DMS153 (cell line): ENCODE data around the gene RBL1.
"Not testable (repeated sequence)": the region's sequence is repeated elsewhere in the genome, so short reads cannot be mapped to it uniquely, and the experiment has no call there.

Source experiments
- DNase-seq: peaks from one replicate; lab custom pipeline; 2025; lab: John Stamatoyannopoulos, UW

RBL1 gene

GRCh38 chr20:37072293-37073196, 23.3 kb downstream of the RBL1 start:
- DNase-seq = no peak

GRCh38 chr20:37071481-37071911, 24.3 kb downstream of the RBL1 start:
- DNase-seq = no peak

GRCh38 chr20:37069563-37069962, 26.2 kb downstream of the RBL1 start:
- DNase-seq = not testable (repeated sequence)

GRCh38 chr20:37066168-37066567, 29.6 kb downstream of the RBL1 start:
- no peak for DNase-seq

- no peak for DNase-seq
Measured at GRCh38 chr20:37055276-37055675, 40.5 kb downstream of the RBL1 start.

- DNase-seq = no peak
Measured at GRCh38 chr20:37053230-37053950, 42.4 kb downstream of the RBL1 start.

- no peak for DNase-seq
Measured at GRCh38 chr20:37042986-37043972, 52.5 kb downstream of the RBL1 start.

- not testable (repeated sequence) for DNase-seq
Measured at GRCh38 chr20:37039366-37039765, 56.4 kb downstream of the RBL1 start.

- DNase-seq = no peak
Measured at GRCh38 chr20:37032077-37032476, 63.7 kb downstream of the RBL1 start.

GRCh38 chr20:37020636-37021035, 75.2 kb downstream of the RBL1 start:
- no peak for DNase-seq

GRCh38 chr20:37012631-37013030, 83.2 kb downstream of the RBL1 start:
- DNase-seq = not testable (repeated sequence)

- DNase-seq = not testable (repeated sequence)
Measured at GRCh38 chr20:37011858-37012257, 83.9 kb downstream of the RBL1 start.

GRCh38 chr20:37011147-37011546, 84.7 kb downstream of the RBL1 start:
- no peak for DNase-seq

- DNase-seq = no peak
Measured at GRCh38 chr20:37007898-37008649, 87.7 kb downstream of the RBL1 start.

GRCh38 chr20:37005062-37005942, 90.5 kb downstream of the RBL1 start:
- DNase-seq = not testable (repeated sequence)

GRCh38 chr20:37001634-37002033, 94.2 kb downstream of the RBL1 start:
- not testable (repeated sequence) for DNase-seq

- not testable (repeated sequence) for DNase-seq
Measured at GRCh38 chr20:37000171-37000570, 95.6 kb downstream of the RBL1 start.

GRCh38 chr20:36998652-36999051, 97.1 kb downstream of the RBL1 start:
- no peak for DNase-seq

- no peak for DNase-seq
Measured at GRCh38 chr20:36997121-36997520, 98.7 kb downstream of the RBL1 start.

GRCh38 chr20:36994221-36994620, 101.6 kb downstream of the RBL1 start:
- DNase-seq = not testable (repeated sequence)
